NCI-H1417 treated with DMSO at 0.1 percent for 48 hours (cell line): ENCODE measurements around the gene RHO.
"Not testable (repeated sequence)": the region's sequence is repeated elsewhere in the genome, so short reads cannot be mapped to it uniquely, and the experiment has no call there.

Experiments
- DNase-seq: peaks from one replicate; lab custom pipeline; 2025; lab: John Stamatoyannopoulos, UW

The RHO gene

DNA sequence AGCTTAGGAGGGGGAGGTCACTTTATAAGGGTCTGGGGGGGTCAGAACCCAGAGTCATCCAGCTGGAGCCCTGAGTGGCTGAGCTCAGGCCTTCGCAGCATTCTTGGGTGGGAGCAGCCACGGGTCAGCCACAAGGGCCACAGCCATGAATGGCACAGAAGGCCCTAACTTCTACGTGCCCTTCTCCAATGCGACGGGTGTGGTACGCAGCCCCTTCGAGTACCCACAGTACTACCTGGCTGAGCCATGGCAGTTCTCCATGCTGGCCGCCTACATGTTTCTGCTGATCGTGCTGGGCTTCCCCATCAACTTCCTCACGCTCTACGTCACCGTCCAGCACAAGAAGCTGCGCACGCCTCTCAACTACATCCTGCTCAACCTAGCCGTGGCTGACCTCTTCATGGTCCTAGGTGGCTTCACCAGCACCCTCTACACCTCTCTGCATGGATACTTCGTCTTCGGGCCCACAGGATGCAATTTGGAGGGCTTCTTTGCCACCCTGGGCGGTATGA, at the start of gene RHO:
Gene RHO, plus strand, starts transcription at position 51 of the 512 bp plus-strand sequence. Its CDS starts 95 bp downstream, at position 146.
- no peak for DNase-seq

DNA sequence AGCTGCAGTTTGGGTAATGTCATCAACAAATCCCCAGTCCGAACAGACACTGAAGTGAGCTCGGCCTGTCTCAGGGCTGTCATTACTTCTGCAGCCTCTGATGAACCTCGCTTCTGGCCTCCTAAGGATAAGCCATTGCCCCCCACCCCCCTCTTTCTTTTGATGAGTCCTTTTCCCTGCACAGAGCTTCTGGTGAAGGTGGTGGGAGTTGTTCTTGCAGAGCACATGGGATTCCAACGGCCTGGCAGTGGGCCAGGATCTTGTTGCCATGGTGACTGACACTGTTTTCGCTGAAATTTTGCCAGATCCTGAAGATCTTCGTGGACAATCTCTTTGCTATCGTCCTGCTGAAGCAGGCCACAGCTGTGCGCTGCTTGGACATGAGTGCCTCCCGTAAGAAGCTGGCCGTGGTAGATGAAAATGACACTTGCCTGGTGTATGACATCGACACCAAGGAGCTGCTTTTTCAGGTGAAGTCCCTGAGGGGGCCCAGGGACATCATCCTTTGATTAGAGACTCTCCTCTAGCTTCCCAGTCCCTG, 47.1 kb upstream of the RHO start:
- DNase-seq, result not testable (repeated sequence)

DNA sequence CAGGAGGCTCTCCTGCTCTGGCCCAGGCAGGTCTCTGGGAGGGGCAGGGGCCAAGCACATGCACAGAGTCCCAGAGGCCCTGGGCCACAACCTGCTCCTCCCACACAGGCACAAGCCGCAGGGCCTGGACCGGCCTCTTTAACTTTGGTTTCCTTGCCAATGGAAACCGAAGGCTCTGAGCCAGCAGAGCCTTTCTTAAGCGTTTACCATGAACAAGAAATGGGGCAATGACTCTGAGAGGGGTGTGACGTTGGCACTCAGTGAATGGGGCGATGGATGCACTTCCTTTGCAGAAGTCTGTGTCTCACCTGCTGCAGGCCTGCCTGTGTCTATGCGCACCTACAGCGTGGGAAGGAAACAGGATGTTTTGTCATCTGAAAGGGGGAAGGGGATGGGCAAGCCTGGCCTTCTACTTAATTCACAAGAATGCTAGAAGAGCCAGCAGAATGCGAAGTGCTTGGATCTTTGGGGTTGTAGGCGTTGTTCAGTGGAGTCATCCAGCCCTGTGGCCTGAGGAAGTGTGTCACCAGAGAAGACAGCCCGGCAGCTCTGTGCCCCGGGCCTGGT, 46.6 kb upstream of the RHO start:
- no peak for DNase-seq

DNA sequence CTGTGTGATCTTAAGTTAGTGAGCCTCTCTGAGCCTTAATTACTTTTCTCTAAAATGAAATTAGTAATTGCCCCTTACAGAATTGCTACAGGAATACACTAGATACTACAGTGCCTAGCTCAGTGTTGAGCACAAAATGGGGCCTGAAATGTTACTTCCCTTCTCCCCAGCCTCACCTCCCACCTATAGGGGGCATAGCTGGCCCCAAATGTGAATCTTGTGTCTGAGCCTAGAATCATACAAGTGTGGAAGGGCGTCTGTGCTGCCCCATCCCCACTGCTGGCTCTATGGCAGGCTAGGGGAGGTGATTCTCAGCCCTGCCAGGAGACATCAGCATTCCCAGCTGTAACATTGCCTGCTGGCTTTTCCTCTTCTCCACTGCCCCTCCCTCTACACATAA, 45.7 kb upstream of the RHO start:
- DNase-seq, result no peak

DNA sequence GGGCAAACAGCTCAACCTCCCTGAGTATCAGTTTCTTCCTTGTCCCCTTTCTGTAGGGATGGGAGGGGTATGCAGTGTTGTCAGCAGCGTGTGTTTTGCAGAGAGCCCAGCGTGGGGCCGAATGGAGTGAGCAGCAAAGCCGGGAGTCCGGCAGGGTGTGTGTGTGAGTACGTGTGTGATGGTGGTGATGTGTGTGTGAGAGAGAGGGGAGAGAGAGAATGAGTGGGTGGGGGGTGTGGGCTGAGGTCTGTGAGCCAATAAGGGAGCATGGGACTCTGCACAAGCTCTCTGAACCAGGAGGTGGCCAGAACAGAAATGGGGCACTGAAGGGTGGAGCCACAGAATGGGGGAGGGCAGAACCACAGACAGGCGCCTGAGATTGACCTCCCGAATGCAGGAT, 44.6 kb upstream of the RHO start:
- no peak for DNase-seq

DNA sequence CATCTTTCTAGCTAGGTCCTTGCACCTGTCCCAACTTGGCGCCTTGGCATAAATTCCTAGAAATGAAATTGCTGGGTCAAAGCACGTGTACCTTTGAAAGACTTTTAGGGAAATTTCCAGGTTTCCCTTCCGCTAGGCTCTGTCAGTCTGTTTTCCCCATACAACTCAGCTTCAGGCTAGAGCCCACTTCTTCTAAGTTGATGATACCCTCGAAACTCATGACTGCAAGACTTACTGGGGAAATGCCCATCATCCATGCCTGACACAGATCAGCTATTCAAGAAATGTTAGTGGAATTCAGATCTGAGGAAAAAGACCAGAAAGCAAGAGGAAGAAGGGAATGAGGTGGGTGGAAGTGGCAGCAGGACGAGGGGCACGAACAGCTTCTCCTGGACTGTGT, 43.3 kb upstream of the RHO start:
- not testable (repeated sequence) for DNase-seq

DNA sequence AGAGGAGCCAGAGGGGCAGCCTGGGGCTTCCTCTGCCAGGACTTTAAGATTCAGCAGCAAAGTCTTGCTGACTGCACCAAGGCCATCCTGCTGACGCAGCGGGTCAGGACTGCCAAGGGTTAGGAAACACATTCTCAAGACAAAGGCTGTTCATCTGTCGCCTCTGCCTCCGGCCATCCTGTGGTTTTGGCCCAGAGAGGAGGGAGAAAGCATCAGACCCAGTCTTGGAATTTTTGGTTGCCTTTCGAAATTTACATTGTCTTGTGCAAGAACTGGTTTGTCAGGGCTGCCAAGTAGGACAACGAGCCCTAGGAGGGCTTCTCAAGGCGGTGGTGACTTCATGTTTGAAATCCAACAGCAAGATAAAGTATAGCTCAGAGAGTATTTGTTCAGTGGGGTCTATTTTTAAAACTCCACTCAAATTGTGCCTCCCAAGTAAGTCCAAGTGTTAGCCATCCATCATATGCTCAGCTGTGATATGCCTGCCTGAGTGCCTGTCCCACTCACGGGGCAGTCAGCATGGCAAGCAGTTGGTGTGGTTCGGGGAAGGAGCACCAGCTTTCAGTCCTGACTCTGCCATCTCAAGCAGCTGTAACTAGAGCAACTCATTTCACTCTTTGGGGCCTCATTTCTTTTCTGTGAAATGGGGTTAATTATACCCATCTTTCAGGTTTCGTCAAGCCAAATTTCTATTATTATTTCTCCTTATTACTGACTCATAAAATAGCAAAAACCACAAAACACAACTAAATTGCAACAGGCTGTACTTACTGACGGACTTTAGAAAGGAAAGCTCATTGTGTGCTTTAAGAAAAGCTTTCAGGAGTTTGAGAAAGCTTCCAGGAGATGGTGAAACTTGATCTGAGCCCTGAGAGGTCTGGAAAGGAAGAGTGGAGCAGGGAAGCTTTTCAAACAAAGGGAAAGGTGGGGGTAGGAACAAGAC, 42.4 kb upstream of the RHO start:
- DNase-seq, result no peak

DNA sequence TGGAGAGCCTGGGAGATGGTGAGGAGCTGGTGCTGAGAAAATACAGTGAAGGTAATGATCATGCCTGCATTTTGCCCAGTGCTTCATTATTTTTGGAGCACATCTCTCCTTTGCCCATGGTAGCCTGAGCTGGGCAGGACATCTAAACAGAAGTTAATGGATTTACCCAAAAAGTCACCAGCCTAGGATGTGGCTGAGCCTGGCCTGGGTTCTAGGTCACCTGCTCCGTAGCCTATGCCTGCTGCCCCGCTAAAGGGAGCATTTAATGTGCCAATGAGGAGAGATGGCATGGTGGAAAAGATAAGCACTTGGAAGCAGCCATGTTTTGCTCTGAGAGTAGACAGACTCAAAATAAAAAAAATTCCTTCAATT, 41.8 kb upstream of the RHO start:
- no peak for DNase-seq

DNA sequence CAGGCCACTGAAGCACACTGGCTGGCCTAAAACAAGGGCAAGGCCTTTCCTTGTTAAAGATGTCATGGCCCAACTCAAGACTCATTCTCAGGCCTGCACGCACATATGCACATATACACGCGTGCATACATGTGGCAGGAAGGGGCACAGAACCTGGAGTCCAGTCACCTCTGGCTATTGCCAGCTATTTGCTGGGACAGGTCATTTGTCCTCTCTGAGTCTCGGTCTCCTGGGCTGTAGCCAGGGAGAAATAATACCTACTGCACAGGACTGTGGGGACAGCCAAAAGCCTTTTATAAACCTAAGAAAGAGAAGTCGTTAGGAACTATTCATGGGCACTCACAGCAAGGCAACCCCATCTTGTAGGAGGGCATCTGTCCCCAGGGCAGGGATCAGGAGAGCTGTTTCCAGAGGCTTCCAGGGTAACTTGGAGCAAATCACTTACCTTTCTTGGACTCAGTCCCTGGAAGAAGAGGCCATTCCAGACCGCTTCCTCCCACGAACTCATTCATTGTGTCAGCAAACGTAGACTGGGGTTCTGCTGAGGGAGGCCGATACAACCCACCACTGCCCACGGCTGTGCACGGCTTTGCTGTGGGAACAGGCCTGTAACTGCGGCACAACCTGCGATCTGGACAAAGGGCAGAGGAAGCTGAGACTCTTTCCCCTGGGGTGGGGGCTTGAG, 41.1 kb upstream of the RHO start:
- no peak for DNase-seq

DNA sequence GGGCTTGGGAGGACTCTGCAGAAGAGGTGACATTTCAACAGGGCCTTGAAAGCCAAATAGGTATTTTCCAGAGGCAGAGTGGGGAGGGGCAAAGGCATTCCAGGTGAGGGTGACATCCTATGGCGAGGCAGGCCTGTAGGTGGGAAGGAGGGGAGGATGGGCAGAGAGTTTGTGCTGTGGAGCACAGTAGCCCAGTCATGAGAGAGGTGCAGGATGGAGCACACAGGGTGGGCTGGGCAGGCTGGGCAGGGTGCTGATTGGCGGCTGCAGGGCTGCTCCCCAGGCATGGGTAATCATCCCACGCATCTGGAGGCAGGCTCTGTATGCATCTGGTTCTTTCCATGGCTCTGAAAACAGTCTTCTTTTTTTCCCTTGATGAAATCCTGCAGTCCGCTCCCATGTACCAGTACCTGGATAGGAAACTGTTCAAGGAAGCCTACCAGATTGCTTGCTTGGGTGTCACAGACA, 40.5 kb upstream of the RHO start:
- DNase-seq, result not testable (repeated sequence)

DNA sequence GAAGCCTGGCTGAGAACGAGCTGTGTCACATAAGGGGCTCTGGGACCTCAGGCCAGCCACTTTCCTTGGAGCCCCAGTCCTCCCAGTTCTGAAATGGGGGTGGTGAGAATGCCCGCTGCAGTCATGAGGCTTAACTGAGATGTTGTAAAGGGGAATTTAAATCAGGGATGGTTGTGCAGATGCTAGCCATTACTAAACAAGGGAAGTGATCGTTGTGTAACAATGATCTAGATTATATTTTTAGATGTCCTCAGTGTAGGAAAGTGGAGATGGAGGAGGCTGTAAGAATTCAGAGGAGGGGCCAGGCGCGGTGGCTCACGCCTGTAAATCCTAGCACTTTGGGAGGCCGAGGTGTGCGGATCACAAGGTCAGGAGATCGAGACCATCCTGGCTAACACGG, 39.2 kb upstream of the RHO start:
- DNase-seq, result not testable (repeated sequence)

DNA sequence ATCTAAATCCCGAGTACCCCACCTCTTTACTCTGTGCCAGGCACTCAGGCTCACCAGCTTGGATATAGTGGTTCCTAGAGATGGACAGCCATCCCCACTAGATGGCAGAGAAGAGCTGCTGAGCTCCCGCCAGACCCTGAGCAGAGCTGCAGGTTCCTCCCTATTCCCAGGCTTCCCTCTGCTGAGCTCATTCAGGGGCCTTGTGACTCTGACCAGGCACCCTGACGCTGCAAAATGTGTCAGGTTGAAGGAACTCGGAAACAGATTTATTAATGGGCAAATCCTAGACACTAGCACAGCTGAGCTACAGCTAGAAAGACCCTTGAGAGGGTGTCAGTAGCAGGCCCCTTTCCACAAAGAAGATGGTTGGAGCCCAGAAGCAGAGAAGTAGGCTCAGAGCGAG, 38.2 kb upstream of the RHO start:
- peak; percentile 73 for DNase-seq

DNA sequence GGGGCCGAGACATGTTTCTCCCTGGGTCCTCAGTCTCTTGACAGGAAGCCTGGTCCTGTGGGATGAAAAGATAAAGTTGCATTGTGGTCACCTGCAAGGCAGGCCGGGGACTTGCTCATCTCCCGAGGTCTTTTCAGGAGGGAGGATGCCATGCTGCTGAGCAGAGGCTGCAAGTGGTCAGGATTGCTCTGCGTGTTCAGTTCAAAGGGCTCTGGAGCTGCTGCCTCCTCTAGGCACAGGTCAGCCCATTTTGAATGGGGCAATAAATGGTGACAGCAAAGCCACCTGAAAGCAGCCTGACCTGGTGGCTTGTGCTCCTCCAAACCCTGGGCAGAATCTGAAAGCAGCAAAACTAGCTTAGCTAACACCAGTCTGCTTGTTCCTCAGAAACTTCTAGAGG, 37.4 kb upstream of the RHO start:
- not testable (repeated sequence) for DNase-seq

DNA sequence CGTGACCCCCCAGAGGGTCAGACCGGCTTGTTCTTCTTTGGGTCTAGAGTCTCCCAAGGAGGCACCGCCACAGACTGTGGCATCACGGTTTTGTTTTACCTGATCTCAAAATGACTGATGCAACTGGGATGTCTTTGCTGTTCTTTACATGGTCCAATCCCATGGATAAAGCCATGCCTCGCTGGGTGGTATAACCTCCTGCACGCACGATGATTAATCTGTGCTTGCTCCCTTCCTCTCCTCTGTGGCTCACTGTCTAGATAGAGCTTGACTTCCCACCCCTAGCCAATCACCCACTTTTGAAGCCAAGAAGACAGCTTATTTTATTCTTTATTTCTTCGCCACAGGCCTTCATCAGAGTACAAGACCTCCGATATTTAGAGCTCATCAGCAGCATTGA, 36.6 kb upstream of the RHO start:
- no peak for DNase-seq

DNA sequence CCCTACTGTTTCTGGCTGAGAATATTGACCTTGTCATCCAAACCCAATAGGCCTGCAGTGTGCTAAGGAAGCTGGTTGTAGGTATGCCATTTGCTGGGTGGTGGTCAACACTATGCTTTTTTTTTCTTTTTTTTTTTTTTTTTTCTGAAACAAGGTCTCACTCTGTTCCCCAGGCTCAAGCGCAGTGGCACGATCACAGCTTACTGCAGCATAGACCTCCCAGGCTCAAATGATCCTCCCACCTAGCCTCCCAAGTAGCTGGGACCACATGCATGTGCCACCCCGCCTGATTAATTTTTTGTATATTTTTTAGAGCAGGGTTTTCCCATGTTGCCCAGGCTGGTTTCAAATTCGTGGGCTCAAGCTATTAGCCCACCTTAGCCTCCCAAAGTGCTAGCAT, 35.7 kb upstream of the RHO start:
- no peak for DNase-seq

DNA sequence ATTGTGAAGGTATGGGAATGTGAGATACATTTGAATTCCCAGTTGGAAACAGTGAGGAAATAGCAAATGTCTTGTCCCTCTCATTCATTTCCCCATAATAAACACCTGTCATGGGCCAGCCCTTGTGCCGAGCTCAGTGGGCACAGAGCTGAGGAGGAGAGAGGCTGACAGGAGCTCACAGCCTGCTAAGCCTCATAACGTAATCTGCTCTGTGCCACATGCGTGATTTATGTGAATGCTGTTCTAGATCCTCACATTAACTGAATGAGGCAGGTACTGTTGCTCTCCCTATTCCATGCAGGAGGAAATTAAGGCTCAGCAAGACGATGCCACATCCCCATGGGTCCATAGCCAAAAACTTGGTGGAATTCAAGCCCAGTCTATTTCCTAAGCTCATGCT, 35.2 kb upstream of the RHO start:
- no peak for DNase-seq

DNA sequence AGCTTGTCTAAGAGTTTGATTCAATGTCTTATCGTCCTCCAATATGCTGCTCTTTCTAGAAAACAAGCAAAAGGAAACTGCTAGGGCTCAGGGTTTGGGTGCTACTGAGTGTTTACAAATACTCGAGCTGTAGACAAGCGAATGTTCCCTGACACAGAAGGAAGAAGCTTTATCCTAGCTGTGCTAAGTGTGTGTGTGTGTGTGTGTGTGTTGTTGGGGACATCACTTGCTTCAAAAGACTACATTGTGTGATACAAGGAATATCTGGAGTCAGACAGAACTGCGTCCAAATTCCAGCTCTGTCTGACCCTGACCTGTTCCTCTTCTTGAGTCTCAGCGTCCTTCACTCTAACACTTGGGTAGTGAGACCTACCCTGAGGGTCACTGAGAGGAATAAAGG, 33.9 kb upstream of the RHO start:
- not testable (repeated sequence) for DNase-seq

DNA sequence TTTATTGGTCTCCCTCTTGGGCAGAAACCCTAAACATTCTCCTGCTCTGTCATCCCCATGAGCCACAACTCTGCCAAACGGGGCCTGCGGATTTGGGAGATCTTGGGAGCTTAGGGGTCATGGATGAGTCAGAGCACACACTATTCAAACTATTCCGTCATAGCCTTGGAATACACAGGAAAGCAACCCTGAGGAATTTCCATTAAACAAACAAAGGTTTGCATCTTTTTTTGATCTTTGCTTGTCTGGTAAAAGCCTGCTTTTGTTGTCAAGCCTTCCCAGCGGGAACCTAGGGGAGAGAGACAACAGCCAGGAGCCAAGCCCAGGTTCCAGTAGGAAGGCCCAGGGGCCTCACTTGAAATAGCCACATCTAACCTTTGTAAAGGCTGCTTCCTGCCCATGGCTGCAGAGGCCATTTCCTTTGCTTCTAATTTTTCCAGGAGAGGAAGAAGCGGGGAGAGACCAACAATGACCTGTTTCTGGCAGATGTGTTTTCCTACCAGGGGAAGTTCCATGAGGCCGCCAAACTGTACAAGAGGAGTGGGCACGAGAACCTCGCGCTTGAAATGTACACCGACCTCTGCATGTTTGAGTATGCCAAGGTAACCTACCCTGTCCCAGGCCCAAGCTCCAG, 33.3 kb upstream of the RHO start:
- DNase-seq, result not testable (repeated sequence)

DNA sequence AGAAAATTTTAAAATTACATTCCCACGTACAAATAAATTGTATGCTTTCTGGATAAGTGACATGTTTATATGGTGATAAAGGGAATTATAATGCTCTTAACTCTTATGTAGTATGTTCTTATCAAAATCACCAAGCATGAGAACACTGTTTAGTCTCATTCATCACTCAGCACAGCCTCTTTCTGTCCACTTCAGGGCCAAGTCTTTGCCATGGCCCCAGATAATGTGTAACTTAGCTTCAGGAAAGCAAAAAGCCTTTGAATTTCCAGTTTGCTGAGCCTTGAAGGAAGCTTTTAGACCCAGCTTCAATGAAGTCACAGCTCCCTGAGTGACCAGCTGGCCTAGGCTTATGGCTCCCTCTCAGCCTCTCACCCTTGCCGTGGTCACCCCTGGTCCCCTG, 30.6 kb upstream of the RHO start:
- DNase-seq, result not testable (repeated sequence)

DNA sequence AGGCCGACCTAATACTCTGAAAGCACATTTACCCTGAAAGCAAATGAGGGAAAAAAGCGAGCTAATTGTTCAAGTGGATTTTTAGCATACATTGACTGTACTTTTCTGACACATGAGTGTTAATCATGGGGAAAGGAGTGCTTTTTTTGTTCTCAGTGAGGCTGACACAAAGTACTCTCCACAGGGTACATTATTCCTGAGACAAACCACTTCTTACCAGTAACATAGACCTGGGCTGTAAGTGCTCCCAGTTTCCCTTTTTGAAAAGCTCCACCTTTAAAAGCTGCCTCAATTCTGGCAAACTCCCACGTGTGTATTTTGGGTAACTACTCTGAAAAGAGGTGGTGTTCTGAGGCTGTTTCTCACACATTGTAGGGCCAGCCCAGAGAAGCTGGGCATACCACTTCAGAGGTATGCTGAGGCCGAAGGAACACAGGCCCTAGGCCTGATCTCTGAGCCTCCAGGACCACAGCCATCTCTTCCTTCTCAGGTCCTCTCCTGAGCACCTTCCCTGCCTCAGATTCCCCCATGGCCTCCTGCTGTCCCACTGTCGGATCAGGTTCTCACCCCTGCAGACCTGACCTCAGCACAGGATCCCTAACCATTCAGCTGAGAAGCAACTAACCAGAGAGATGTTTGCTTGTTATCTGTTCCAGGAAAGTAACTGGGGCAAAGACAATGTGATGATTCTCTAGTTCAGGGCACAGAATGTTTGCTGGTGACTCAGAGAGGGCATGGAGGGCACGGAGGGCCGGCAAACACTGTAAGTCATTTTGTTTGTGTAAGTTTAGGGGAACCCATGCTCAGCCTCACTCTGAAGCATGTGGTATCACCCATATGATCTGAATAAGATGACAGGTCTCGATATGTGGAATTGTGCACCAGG, 29.6 kb upstream of the RHO start:
- DNase-seq, result not testable (repeated sequence)
